ENCODE data around the gene UBE2V1.
A peak's percentile ranks its signal among the peaks of the same experiment; 100 is the strongest.
"Not testable (repeated sequence)": the region's sequence is repeated elsewhere in the genome, so short reads cannot be mapped to it uniquely, and the experiment has no call there.

UBE2V1 gene

DNA sequence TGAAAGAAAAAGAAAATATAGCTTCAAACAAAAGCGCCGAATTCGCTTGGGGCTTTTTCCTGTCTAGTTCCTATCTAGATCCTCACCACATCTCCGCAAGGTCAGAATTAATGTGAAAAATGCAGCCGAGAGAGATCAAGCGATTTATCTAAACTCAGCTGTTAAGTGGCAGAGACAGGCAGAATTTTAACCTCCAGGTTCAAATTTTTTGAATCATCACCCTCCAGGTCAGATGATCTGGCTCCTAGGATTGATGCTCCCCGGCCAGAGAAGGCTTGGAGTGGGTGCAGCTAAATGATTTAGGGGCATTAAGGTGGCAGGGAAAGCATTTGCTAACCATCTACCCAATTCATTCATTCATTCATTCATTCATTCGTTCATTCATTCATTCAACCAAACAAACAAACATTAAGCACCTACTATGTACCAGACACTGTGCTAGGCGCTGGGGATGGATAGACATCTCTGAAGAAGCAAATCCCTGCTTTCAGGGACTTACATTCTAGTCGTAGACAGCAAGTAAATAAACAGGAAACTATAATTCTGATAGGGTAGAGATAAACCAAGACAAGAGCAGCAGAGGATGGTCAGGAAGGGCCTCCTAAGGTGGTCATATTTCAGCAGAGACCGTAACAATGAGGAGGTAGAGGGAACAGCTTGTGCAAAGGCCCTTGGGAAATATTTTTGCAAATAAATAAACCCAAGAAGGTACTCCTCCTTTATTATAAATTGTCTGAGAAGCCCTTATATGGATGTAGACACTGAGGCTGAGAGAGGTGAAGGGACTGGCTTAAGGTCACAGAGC, 672 bp upstream of the UBE2V1 start:
- DNase-seq = no peak

DNA sequence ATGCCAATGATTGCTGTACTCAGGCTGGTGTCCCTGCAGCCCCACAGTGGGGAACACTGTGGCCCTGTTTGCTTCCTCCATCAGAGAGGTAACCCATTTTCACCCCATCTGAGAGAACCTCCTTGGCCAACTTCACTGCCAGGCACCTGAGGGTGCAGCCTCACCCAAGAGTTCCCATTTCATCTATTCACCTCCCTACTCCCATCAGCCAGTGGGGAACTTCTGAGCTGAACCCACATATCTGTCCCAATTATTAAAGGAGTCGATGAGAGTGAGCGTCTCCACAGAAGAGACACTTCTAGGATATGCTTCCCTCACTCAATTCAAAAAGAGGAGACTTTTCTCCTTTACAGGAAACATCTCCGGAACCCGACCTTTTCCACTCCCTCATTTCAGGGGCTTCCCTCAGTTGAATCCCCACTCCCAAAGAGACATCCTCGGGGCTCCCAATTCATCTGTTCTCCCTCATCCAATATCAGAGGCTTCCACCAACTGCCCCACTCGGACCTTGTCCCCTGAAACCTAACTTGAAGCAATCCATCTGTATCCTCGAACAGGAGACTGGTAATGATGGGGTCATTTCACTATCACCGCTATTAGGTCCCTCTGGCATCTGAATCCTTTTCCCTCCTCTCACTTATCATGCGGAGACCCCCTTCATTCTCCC, 988 bp downstream of the UBE2V1 start:
- peak in 1 of 3 experiments; percentile 25 for DNase-seq

DNA sequence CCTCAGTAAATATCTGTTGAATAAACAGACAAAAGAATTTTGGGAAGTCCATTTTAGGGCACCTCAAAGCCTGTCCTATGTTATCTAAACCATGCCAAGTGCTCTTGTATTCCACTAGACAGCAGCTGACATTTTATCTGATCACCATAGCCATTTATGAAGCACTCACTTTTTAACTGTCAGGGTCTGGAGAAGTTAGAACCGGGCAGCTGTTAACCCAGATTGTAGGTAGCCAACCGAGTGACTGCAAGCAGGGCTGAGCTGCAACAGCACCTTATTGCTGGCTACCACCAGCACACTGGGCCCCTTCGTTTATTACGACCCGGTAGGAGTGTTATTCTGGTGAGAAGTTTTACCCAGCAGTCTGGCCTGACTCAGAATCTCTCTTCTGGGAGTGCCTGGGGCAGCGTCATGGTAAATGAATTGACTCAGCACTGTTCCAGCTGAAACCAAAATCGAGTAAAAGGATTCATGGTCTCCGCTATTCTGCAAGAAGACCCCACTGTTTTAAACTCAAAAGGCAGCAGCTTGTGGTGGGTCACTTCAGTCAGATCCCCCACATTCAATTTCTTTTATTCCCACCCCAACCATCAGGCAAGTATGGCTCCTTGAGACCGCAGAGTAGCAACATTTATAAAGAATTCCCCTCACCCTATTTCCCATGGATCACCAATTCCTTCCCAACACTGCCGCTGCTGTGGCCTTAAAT, 1.7 kb downstream of the UBE2V1 start:
- no peak for DNase-seq

DNA sequence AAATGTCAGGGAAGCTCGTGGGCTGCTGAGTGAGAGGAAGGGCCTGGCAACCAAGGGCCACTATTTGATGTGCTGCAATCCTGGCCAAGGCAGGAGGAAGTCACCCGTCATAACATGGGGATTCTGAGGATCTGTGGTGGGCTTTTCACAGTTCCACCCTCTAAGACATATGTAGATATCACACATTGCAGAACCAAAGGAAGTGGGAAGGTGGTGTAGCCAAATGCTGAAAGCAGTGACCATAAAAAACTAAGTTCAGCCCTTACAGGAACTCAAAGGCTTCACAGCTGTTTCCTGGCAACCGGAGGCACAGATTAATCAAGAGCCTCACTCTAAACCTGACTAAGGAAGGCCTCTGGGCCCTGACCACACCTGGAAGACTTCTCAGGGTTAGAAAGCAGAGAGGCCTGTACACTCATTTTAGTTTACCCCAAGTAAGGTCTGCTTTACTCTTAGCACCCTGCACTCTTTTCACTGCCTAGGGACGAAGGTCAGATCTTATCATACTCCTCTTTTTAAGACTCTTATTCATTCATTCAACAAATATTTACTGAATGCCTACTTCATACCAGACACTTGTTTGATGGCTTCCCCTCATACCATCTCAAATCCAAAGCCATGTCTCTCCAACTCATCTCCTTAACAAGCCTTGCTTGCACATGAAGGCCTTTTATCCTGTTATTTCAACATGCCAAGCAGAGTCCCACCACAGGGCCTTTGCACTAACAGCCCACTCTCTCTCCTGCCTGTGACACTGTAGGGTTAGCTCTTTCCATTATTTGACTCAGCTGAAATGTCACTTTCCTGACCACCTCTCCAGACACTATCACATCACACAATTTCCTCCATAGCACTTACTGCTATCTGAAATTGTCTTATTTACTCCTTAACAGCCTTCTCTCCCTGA, 2.6 kb downstream of the UBE2V1 start:
- DNase-seq = no peak

DNA sequence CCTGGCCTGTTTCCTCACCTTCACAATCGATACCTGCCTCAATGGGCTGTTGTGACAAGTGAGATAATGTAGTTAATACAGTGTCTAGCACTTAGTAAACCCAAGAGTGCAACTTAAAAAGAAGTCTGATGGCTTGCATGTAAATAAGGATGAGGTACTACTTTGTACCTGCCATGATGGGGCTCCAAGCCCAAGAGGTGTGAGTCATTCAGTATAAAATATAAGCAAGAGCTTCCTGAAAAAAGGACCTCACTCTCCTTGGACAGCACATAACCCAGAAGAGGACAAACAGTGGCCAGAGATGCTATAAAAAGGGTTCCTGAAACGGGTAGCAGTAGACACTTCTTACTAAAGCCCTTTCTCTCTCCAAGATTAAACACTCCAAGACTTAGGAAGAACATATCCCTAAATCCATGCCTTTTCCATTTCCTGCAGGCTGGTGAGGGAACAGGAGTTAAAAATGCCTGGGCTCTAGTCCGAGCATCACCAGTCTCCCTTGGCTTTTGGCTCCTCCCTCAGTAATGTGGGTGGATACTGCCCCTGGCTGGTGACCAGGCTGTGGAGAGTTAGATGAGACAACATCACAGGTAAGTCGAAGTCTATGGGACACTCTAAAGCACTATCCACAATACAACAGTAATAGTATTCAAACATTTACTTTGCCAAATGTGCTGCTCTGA, 4.3 kb downstream of the UBE2V1 start:
- no peak for DNase-seq

DNA sequence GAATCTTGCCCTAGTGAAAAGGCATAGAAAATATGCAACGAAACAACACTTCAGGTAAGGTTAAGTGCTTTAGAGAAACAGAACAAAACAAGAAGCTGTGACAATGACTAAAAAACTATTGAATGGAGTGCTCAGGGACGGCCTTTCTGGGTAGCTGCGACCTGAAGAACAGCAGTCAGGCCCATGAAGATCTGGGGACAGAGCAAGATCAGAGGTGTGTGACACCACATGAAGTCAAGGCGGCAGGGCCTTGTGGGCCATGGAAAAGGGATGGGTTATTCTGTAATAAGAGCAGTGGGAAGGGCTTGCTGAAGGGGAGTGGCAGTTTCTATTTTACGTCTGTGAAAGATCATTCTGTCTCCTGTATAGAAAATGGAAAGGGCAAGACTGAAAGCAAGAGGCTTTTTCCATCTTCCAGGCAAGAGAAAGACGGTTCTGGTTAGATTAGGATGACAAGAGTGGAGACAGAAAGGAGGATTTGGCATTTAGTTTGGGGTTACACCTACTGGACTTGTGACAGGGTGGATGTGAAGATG, 5.1 kb downstream of the UBE2V1 start:
- no peak for DNase-seq

DNA sequence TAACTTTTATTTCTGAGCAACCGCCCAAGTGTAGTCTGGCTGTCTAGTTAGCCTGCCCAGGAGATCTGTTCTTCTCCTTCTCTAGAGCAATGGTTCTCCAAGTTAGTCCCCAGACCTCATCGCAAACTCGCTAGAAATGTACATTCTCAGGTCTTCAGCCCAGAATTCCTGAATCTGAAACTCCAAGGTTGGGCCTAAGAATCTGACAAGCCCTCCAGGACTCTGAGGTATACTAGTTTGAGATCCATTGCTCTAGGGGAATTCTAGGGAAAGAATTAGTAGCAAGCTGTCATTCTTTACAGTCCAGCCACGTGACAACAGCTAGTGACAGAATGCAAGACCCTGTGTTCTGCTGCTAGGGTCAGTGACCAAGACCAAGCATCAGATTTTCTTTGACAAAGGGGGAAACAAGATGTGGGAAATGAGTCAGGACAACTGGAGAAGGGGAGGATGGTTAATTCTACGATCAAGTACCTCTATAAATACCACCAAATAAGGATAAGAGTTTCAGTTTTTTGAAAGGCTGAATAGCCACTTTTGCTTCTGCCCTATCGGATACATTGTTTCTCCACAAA, 5.8 kb downstream of the UBE2V1 start:
- no peak for DNase-seq

DNA sequence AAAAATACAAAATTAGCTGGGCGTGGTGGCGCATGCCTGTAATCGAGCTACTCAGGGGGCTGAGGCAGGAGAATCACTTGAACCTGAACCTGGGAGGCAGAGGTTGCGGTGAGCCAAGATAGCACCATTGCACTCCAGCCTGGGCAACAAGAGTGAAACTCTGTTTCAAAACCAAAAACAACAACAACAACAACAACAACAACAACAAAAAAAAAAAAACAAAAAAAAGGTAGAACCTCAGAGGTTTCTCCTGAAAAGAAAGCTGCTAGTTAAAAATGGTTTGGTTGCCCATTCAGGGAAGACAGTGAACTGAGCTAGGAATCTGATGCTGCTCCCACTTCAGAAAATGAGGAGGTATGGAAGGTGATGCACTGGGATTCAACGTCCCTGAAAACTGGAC, 6.3 kb downstream of the UBE2V1 start:
- DNase-seq = not testable (repeated sequence)

DNA sequence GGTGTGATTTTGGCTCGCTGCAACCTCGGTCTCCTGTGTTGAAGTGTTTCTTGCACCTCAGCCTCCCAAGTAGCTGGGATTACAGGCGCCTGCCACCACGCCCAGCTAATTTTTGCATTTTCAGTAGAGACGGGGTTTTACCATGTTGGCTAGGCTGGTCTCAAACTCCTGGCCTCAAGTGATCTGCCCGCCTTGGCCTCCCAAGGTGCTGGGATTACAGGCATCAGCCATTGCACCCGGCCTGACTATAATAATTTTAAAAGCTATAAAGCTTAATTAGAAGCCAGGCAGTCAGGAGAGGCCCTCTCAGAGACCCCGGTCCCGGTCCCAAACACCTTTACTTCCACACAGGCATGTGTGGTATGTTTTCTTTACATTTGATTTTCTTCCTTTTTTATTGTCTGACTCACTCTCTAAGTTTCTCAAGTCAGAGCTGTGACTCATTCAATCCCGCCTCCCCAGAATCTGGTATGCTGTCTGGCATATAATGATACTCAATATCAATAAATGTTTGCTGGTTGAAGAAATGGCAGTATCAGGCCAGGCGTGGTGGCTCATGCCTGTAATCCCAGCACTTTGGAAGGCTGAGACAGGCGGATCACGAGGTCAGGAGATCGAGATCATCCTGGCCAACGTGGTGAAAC, 9.4 kb downstream of the UBE2V1 start:
- not testable (repeated sequence) for DNase-seq

DNA sequence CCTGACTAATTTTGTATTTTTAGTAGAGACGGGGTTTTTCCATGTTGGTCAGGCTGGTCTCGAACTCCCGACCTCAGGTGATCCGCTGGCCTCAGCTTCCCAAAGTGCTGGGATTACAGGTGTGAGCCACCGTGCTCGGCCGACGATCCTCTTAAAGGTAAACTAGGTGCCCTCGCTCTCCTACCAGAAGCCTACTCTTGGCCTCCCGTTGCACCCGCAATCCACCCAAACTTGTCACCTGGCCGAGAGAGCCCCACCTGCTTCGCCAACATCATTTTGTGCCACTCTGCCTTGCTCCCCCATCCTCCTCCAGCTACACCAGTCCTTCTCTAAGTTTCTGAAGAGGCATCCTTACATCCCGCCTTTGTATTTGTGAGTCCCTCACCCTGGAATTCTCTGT, 10.4 kb downstream of the UBE2V1 start:
- not testable (repeated sequence) for DNase-seq

DNA sequence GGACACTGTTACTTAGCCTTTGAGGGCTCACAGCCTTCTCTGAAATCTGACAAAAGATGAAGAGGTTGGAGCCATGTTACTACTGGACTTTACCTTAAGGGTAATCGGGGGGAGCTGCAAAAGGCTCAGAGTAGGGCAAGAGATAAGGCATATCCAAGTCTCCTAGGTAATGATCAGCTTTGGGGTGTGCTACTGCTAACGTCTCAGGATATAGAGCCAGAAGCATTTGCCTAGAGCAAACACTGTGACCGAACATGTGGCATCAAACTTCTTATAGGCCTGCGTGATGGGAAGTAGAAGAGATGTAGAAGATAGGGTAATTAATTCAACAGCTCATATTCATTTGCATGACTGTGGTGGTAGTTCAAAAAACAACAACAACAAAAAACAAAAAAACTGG, 11.1 kb downstream of the UBE2V1 start:
- no peak for DNase-seq

DNA sequence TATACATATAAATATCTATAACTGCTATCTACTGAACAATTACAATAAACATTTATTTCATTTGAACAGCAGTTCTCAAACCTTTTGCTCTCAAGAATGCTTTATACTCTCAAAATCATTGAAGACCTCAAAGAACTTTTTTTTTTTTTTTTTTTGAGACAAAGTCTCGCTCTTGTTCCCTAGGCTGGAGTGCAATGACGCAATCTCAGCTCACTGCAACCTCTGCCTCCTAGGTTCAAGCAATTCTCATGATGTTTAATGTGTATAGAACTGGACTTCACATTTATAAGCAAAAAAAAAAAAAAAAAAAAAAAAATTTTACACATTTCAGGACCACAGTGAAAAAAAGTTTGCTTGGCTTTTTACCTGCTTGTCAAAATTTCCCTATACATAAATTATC, 11.7 kb downstream of the UBE2V1 start:
- no peak for DNase-seq

DNA sequence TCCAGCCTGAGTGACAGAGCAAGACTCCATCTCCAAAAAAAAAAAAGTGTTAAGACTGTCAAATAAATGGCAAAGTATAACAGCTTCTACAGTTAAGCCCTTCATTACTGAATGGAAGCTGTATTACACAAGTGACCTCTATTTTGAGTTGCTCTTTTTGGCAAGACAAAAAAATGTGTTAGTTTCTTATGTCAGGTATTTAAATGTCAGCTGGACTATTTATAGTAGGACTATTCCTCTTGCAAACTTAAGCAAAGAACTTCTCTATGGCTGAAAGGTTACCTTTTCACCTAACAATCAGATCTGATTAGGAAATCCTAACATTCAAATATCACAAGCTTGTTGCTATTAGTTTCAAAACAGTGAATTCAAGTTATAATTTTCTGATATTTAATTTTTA, 12.4 kb downstream of the UBE2V1 start:
- no peak for DNase-seq

DNA sequence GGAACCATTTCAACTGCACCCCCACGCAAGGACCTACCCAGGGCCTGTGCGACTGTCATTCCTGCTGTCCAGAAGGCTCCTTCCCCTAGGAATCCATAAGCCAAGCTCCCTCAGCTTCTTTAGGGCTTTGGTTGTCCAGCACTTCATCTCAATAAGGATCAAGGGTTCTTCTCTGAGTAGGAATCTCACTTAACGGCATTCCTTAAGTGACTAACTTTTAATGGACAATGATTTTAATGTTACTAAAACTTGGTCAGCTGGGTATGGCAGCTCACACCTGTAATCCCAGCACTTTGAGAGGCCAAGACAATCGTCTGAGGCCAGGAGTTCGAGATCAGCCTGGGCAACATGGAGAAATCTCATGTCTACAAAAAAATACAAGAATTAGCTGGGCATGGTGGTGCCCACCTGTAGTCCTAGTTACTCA, 13.4 kb downstream of the UBE2V1 start:
- DNase-seq = no peak

DNA sequence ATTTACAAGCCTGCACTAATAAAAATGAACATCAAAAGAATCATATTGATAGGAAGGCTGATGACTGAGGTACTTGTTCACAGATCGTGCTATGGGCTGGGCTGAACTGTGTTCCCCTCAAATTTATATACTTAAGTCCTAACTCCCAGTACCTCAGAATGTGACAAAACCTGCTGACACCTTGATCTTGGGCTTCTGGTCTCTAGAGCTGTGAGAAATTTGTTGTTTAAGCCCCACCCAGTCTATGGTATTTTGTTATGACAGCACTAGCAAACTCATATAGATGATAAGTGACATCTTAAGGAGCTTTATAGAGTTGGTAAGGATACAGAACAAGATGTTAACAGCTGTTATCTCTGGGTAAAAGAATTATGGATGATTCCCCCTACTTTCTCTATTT, 13.8 kb downstream of the UBE2V1 start:
- DNase-seq = no peak

DNA sequence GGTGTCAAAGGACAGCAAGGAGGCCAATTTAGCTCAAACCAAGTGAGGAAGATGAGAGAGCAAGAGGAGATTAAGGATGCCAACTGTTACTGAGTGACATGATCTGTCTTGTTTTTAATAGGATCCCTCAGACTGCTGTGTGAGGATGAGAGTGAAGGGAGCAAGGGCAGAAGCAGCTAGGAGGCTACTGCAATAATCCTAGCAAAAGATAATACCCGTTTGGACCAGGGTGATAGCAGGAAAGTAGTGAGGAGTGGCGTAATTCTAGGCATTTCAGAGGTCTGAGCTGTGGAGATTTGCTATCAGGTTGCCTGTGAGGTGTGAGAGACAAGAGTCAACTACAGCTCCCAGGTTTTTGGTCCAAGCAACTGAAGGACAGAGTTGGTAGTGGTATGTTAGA, 14.7 kb downstream of the UBE2V1 start:
- DNase-seq = no peak

DNA sequence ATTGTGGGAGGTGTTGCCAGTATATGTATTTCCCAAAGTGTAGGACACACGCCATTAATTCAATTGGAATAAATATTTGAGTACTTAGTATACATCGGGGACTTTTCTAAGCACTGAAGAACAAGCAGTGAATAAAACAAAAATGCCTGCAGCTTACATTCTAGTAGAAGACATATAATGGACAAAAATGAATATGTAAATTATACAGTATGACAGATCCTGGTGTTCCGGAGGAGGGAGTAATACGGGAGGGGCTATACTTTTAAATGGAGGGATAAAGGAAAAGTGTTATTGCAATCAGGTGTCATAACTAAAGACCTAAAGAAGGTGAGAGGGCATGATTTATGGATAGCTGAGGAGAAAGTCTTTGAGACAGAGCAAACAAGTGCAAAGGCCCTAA, 15.1 kb downstream of the UBE2V1 start:
- DNase-seq = no peak

DNA sequence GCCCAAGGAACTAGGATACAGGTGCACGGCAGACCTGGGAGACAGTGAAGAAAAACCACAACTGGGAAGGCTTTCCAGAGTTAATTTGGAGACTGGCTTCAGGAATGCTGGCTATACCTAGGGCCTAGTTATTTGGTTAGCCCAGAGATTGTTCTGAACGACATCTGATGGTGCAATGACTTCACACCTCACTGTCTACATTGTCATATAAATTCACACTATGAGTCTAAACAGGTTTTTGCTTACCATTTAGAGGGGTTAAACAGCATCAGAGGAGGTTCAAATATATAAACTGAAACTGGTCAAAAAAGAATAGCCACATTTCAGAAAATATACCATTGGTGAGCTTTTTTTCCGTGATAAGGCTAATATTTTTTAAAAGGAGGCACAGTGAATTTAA, 16.7 kb downstream of the UBE2V1 start:
- no peak for DNase-seq

DNA sequence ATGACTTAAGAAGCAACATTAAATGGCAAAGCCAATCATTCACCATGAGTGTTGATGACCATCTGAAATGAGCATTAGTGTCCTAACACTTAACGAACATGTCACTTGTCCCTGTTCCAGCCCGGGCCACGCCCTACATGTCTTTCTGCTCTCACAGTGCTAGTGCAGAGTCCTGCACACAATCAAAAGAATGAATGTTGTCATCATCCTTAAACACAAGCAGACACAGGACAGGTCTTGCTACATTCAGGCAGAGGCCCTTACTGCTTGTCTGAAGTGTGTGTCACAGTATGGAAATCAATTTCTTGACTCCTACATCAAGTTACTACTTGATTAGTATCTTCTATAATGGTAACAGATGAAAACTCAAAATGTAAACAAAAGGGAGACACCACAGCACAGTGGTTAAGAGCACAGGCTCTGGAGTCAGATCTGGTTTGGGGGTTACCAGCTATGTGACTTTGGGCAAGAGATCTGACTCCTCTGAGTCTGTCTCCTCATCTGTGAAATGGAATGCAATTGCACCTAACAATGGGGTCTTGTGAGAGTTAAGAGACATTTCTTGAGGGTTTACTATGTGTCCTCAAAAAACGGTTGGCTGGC, 17.4 kb downstream of the UBE2V1 start:
- DNase-seq = no peak

DNA sequence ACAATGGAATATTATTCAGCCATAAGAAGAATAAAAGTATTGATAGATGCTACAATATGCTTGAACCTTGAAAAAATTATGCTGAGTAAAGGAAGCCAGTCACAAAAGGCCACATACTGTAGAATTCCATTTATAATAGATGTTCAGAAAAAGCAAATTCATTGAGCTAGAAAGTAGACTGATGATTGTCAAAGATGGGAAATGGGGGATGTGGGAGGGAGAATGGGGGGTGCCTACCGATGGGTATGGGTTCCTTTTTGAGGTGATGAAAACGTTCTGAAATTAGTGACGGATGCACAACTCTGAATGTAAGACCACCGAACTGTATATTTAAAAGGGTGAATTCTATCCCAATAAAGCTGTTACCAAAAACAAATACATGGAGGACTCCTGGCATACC, 18.4 kb downstream of the UBE2V1 start:
- DNase-seq = no peak

DNA sequence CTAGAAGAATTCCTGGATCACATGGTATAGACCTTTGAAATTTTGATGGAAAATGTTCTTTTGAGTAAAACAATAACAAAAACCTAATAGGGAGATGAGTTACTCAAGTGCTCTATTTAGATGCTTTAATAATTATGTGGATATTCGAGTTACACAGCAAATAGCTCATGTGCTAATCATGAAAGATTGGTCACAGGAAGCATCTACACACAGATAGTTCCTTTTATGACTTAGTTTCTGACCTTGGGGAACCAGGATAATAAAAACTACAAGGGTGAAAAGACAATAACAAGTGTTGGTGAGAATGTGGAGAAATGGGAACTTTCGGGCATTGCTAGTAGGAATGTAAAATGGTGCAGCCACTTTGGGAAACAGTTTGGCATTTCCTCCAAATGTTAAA, 19.7 kb downstream of the UBE2V1 start:
- no peak for DNase-seq
